Effector memory CD8-positive, alpha-beta T cell (primary cell): ENCODE results near the gene ZNF212.
A peak's percentile ranks its signal among the peaks of the same experiment; 100 is the strongest.

Experiments
- ATAC-seq: fragments of 150-1000 bp; cut with Tn5 transposase; replicated peaks from 2 replicates; pipeline ENCODE4 v1.10.0; 2021; ENCODE audit warnings: mild to moderate bottlenecking, moderate library complexity
- DNase-seq, 3 experiments: peaks; one replicate each; pipeline ENCODE4 v3.0.0; 2021
- H3K27ac Mint-ChIP-seq, 2 donors: one replicate each; pipeline ENCODE4 v1.8.0; 2022; ENCODE audit warnings: mild to moderate bottlenecking in 2 of 2, mixed read lengths in 2 of 2, moderate library complexity in 2 of 2
- H3K27me3 Mint-ChIP-seq, 2 donors: one replicate each; pipeline ENCODE4 v1.8.0; 2022; ENCODE audit warnings: mixed read lengths in 2 of 2
- H3K36me3 Mint-ChIP-seq: one replicate; pipeline ENCODE4 v1.8.0; 2022; ENCODE audit warnings: mild to moderate bottlenecking, moderate library complexity, mixed read lengths; ENCODE audit not compliant: insufficient read depth
- H3K4me1 Mint-ChIP-seq, 2 donors: one replicate each; pipeline ENCODE4 v1.8.0; 2022; ENCODE audit warnings: low read depth in 2 of 2, mixed read lengths in 2 of 2
- H3K4me3 Mint-ChIP-seq, 2 donors: one replicate each; pipeline ENCODE4 v1.8.0; 2022; ENCODE audit warnings: mild to moderate bottlenecking in 2 of 2, mixed read lengths in 2 of 2, moderate library complexity in 2 of 2
- H3K9me3 Mint-ChIP-seq, 2 donors: one replicate each; pipeline ENCODE4 v1.8.0; 2022; ENCODE audit warnings: mixed read lengths in 2 of 2

ZNF212 gene

DNA sequence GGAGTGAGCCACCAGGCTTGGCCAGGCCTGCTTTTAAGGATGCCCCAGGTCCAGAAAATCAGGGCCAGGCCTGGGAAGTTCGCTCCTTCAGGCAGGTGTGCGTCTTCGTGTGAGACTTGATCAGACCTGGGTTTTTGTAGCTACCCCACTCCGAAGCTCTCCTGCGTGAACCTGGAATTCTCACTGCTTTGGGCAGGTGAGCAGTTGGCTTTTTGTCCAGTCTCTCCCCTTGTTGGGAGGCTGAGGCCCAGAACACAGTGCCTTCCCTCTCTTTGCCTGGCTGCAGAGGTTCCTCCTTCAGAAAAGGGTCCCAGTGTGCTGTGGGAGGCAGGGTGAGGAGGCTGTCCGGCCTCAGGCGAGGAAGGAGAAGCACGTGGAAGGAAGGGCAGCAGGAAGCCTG, 49.8 kb downstream of the ZNF212 start:
- Mint-ChIP-seq H3K36me3 (peaks cover 17% of the 10 kb centered on the region), H3K27me3 (no peaks in the 10 kb centered on the region), H3K27ac (no peak overlapping the region), H3K9me3 (no peaks in the 10 kb centered on the region), H3K4me3 (no peak overlapping the region), H3K4me1 (peaks cover 38 to 39% of the 10 kb centered on the region in 2 donors)
- no peak for DNase-seq
- ATAC-seq = no peak

DNA sequence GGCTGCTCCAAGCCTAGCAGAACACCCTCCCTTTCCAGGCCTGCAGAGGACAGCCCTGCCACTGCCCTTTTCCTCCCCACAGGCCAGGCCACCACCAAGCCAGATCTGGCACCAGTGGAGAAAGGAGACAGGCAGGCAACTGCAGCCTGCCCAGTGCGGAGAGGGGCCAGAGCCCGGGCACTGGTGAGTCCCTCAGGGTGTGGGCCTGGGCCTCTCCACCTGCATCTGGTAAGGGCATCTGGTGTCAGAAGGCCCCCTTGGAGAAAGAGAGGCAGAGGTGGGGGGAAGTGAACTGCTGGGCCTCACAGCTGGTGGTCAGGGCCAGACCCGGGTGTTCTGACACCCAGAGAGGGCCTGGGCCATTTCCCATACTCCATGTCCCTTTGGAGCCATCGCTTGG, 50.4 kb downstream of the ZNF212 start:
- Mint-ChIP-seq H3K9me3 (no peaks in the 10 kb centered on the region), H3K36me3 (peaks cover 17% of the 10 kb centered on the region), H3K4me1 (peaks cover 32 to 34% of the 10 kb centered on the region in 2 donors), H3K27ac (no peak overlapping the region), H3K4me3 (no peak overlapping the region), H3K27me3 (no peaks in the 10 kb centered on the region)
- ATAC-seq (no peak), DNase-seq (no peak)

DNA sequence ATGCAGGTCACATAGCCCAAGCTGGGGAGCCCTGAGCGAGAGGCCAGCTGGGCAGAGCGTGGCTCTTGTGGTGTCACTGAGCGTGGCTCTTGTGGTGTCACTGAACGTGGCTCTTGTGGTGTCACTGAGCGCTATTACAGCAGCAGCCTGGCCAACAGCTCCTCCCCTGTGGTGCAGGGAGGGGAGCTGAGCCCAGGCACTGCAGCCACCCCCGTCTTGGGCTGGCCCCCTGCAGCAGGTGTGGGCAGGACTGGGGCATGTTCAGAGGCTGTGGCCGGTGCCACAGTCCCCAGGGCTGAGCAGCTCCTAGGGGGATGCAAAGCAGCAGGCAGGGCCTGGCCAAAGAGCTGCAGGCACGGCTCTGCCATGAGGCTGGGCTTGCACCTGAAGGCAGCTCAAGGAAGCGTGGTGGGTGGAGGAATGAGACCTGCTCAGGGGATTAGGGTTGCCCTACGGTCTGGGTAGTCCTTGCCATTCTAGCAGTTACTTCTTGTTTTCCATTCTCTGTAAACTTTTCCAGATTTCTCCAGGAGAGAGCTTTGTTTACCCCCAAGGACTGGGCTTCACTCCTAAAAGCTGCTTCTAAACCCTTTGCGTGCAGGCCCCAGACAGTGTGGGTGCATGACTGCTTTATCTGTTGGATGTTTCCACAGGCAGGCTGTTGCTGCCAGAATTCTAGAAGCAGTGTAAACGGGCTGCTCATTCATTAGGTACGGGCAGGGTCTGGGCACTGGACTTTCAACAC, 51.8 kb downstream of the ZNF212 start:
- DNase-seq (no peak), ATAC-seq (peak; percentile 56)
- Mint-ChIP-seq H3K9me3 (no peaks in the 10 kb centered on the region), H3K4me1 (peaks cover 21 to 22% of the 10 kb centered on the region in 2 donors), H3K4me3 (no peak overlapping the region), H3K27ac (peak overlapping the region; percentile 67 to 71), H3K27me3 (no peaks in the 10 kb centered on the region), H3K36me3 (peaks cover 6% of the 10 kb centered on the region)

DNA sequence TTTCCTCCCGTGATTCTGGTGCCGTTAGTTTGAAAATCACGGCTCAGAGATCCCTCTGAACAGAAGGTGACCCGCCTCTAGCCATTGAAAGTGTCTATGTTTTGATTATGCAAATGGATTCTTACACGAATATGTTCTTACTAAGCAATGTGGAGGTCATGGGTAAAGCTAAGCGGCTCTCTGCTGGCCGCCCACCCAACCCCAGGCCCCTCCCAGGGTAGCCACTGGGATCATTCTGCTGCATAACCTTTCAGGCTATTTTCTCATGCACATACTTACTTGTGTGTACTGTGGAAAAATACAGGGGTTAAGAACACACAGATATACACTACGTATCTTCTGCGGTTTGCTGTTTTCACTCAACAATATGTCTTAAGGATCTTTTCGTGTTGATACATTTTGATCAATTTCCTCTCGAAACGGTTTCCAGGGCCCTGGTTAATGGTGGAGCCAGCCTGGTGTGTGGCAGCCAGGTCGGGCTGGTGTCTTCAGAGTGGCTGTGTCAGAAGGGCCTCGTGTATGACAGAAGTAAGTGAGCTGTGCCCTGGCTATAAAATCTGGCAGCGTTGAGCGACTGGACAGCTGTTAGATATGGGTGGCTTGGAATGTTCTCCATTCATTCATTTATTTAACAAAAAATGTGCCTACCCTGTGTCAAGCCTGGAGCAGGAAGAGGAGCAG, 52.5 kb downstream of the ZNF212 start:
- no peaks in the 10 kb centered on the region for H3K9me3 Mint-ChIP-seq
- DNase-seq (no peak), ATAC-seq (no peak)
- no peak overlapping the region for H3K27ac Mint-ChIP-seq
- no peak overlapping the region for H3K4me3 Mint-ChIP-seq
- peaks cover 6% of the 10 kb centered on the region for H3K36me3 Mint-ChIP-seq
- H3K27me3 Mint-ChIP-seq = no peaks in the 10 kb centered on the region
- H3K4me1 Mint-ChIP-seq = peaks cover 15 to 17% of the 10 kb centered on the region in 2 donors

DNA sequence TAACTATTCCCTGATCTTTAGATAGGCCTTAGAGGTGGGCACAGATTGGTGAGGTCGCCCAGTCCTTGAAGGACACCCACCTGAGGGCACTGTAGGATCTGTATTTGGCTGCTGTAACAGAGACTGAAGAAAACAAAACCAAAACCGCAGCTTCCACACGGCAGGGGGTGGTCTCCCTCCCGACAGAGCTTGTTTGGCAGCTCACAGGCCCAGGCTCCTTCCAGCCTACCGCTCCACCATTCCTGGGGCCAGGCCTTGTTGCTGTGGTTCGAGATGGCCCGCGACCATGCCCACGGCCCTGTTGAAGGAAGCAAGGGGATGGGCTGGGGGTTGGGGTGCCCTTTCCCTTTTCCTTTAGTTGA, 53.0 kb downstream of the ZNF212 start:
- DNase-seq (no peak), ATAC-seq (no peak)
- Mint-ChIP-seq H3K27ac (no peak overlapping the region), H3K4me3 (no peak overlapping the region), H3K9me3 (no peaks in the 10 kb centered on the region), H3K36me3 (peaks cover 6% of the 10 kb centered on the region), H3K27me3 (no peaks in the 10 kb centered on the region), H3K4me1 (peaks cover 10 to 12% of the 10 kb centered on the region in 2 donors)

DNA sequence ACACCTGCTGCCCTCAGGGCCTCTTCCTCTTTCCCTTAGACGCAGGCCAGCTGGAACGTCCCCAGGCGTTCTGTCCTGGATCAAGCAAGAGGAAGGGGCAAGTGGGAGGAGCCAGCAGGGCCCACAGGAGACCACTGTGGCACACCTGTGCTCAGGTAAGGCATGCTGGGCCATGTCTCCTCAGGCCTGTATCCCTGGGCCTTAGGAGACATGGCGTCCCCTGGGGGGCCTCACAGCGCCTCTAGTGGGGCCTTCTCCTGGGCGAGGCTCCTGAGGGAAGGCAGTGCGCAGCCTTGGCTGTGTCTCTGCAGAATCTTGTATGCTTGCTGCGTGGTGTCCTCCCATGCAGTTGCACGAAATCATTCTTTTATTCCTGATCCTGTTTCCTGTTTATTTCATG, 53.9 kb downstream of the ZNF212 start:
- Mint-ChIP-seq H3K4me1 (peaks cover 5 to 6% of the 10 kb centered on the region in 2 donors), H3K4me3 (no peak overlapping the region), H3K27me3 (no peaks in the 10 kb centered on the region)

DNA sequence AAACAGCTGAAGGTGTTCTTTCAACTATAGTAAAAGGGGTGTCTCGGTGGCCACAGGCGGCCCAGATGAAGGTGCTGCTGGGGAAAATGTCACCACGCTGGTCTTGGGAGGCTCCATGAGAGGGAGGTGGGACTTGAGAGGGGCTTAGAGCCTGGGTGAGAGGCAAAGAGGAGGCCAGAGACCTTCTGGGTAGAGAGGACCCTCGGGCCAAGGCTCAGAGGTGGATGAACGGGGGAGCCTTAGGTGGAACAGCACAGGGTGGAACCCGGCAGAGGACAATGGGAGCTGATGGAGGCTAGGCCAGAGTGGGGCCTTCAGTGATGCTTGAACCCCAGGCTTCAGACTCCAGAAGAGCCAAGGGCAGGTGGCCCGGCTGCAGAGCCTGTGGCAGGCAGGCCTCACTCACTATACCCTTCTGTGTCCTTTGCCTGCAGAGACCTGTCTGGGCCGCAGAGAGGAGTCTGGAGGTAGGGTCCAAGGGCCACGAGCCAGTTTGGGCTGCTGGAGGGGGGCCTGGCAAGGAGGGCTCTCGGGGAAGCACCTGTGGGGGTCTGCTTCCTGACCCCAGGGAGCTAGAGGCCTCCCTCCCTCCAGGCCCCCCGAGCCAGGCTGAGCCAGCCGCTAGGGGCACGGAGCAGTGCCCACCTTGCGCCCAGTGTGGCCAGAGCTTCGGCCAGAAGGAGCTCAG, 54.6 kb downstream of the ZNF212 start:
- no peak for DNase-seq
- ATAC-seq = no peak
- Mint-ChIP-seq H3K27me3 (no peaks in the 10 kb centered on the region), H3K4me1 (peaks cover 5 to 6% of the 10 kb centered on the region in 2 donors), H3K9me3 (no peaks in the 10 kb centered on the region), H3K36me3 (no peaks in the 10 kb centered on the region), H3K27ac (peak overlapping the region; percentile 18 to 87), H3K4me3 (no peak overlapping the region)

More for the DNA sequence above, 53.9 kb downstream of the ZNF212 start:
- ATAC-seq (no peak), DNase-seq (no peak)
- H3K9me3 Mint-ChIP-seq = no peaks in the 10 kb centered on the region
- H3K27ac Mint-ChIP-seq = peak overlapping the region in 1 of 2 donors; percentile 18
- H3K36me3 Mint-ChIP-seq = no peaks in the 10 kb centered on the region

DNA sequence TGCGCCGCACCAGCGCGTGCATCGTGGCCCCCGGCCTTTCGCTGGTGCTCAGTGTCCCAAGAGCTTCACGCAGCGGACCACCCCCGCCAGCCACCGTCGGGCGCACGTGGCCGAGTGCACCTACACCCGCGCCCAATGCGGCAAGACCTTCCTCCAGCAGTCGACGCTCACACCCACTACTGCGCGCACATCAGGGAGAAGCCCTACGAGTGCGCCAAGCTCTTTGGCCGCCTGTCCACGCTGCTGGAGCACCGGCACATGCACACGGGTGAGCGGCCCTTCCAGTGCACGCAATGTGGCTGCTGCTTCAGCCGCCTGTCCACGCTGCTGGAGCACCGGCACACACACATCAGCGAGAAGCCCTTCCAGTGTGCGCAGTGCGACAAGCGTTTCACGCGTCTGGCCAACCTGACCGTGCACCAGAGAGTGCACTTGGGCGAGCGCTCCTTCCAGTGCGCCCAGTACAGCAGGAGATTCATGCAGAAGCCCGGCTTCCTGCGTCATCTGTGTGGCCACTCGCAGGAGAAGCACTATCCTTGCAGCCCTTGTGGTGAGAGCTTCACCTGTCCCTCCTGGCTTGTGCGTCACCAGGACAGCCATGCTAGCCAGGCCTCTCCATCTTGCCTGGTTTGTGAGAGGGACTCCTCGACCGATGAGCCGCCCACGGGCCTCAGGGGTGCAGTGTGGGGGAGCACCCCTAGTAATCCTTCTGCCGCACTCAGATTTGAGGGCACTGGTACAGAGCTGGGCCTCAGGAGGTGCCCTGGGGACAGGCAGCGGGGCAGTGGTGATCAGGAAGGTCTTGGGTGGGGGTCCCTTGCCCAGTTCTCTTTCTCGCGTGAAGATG, 55.4 kb downstream of the ZNF212 start:
- Mint-ChIP-seq H3K27ac (no peak overlapping the region), H3K9me3 (no peaks in the 10 kb centered on the region), H3K4me1 (peaks cover 5 to 6% of the 10 kb centered on the region in 2 donors), H3K36me3 (no peaks in the 10 kb centered on the region), H3K27me3 (no peaks in the 10 kb centered on the region), H3K4me3 (no peak overlapping the region)
- no peak for ATAC-seq
- no peak for DNase-seq

DNA sequence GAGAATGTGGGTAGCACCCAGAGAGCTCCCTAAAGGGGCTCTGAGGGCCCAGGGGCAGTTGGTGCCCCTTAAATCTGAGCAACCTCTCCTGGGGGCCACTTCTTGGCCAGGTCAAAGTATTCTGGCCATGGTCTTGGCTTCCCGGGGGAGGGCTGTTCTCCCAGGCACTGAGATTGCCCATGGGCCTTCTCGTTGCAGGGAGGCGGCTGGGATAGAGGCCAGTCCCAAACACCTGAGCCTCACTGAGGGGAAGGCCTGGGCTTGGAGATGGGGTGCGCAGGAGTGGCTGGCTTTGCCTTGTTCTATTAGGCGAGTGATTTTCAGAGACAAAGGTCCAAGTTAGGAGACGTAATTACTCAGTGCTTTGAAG, 56.0 kb downstream of the ZNF212 start:
- no peak for ATAC-seq
- H3K4me1 Mint-ChIP-seq = peaks cover 5 to 6% of the 10 kb centered on the region in 2 donors

DNA sequence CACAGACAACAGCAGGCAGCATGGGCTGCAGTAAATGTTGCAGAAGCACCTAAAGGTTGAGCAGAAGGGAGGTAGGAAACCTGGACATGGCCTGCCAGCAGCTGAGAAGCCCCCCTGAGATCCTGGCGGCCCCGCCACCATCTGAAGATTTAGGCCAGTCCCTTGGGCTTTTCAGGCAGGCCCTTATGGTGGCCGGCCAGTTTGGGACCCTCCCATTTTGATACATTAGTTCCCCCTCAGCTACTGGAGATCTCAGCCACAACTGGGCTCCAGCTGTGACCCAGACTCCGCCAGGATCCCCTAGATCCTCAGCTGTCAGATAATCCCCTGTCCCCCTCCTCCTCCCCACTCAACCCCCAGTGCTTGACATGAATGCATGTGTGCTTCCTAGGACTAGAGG, 56.9 kb downstream of the ZNF212 start:
- no peak for DNase-seq
- ATAC-seq = no peak
- Mint-ChIP-seq H3K4me3 (no peak overlapping the region), H3K9me3 (no peaks in the 10 kb centered on the region), H3K4me1 (no peaks in the 10 kb centered on the region), H3K36me3 (no peaks in the 10 kb centered on the region), H3K27me3 (no peaks in the 10 kb centered on the region), H3K27ac (no peak overlapping the region)

More for the DNA sequence above, 56.0 kb downstream of the ZNF212 start:
- Mint-ChIP-seq H3K4me3 (no peak overlapping the region), H3K36me3 (no peaks in the 10 kb centered on the region), H3K9me3 (no peaks in the 10 kb centered on the region), H3K27ac (no peak overlapping the region), H3K27me3 (no peaks in the 10 kb centered on the region)
- DNase-seq = no peak

DNA sequence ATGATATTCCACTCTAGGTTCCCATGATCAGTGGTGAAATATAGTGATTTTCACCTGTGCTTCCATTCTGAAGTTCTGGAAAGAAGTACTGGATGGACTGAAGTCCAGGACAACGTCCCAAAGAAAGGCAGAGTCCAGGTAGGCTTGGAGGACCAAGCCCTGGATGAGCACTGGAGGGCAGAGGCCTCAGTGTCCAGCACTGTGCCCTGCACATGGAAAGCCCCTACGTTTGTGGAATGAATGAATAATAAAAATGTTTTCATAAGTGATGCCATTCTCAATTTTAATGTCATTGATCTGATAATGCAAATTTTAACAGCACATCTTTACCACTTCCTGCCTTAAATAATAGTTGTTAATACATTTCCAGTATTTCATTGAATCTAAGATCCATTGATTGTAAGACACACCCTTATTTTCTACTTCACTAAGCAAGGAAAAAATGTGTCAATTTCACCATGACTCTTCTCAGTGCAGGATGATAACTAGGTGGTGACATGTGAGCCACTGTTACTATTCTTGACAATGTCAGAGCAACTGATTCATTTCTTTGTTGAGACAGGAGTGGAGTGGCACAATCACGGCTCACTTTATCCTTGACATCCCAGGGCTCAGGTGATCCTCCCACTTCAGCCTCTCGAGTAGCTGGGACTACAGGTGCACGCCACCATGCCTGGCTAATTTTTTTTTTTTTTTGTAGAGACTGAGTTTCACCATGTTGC, 57.7 kb downstream of the ZNF212 start:
- no peaks in the 10 kb centered on the region for H3K36me3 Mint-ChIP-seq
- H3K27me3 Mint-ChIP-seq = peaks cover under 1 to 6% of the 10 kb centered on the region in 2 donors
- no peak for DNase-seq
- peak overlapping the region in 1 of 2 donors; percentile 78 for H3K27ac Mint-ChIP-seq
- no peak overlapping the region for H3K4me3 Mint-ChIP-seq
- H3K9me3 Mint-ChIP-seq = no peaks in the 10 kb centered on the region
- H3K4me1 Mint-ChIP-seq = no peaks in the 10 kb centered on the region
- no peak for ATAC-seq

DNA sequence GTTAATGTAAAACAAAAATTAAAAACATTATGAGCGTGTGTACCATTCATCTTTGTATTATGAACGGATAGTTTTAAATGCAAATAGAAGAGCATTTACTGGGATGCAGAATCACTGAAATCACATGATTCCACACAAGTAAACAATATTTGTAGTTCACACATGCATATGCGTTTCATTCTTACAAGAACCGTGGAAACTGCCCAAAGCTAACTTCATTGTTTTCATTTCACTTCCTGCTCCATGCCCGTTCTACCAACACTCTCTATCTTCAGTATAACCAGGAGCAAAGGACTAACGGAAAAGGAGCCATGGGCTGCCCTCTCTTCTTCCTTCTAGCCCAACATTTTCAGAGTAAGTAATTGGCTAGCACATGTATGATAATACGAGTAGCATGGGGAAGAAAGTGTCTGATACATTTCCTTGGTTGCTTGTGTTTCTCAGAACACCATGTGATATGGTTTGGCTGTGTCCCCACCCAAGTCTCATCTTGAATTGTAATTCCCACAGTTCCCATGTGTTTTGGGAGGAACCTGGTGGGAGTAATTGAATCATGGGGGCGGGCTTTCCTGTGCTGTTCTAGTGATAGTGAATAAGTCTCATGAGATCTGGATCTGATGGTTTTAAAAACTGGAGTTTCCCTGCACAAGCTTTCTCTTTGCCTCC, 61.3 kb downstream of the ZNF212 start:
- Mint-ChIP-seq H3K4me1 (no peaks in the 10 kb centered on the region), H3K36me3 (no peaks in the 10 kb centered on the region), H3K27ac (no peak overlapping the region), H3K27me3 (peaks cover 8 to 17% of the 10 kb centered on the region in 2 donors), H3K4me3 (no peak overlapping the region), H3K9me3 (no peaks in the 10 kb centered on the region)
- DNase-seq (no peak), ATAC-seq (no peak)
